ENCODE measurements around the gene CYP27A1.

- TF ChIP-seq PKNOX1 (IDR thresholded peaks at IDR 0.05): no peak
- no peak for TF ChIP-seq FOXM1 (IDR thresholded peaks at IDR 0.05; ENCODE audit: borderline replicate concordance)
- TF ChIP-seq LEF1 (IDR thresholded peaks at IDR 0.05; ENCODE audit: borderline replicate concordance): no peak
- no peak for TF ChIP-seq SUZ12 (IDR thresholded peaks at IDR 0.05)
- TF ChIP-seq SP1 (IDR thresholded peaks at IDR 0.05): no peak
- TF ChIP-seq FOXK2 (IDR thresholded peaks at IDR 0.05): no peak
- TF ChIP-seq HDGF (IDR thresholded peaks at IDR 0.05; ENCODE audit: borderline replicate concordance): no peak
- no peak for TF ChIP-seq TARDBP (IDR thresholded peaks at IDR 0.05)
- TF ChIP-seq NFRKB (IDR thresholded peaks at IDR 0.05): no peak
Observed at GRCh38 chr2:218754781-218755180, 27.2 kb upstream of the CYP27A1 start.

Data from HEK293T (cell line).